ENCODE results near the gene PTPRZ1.

PTPRZ1 gene

DNA sequence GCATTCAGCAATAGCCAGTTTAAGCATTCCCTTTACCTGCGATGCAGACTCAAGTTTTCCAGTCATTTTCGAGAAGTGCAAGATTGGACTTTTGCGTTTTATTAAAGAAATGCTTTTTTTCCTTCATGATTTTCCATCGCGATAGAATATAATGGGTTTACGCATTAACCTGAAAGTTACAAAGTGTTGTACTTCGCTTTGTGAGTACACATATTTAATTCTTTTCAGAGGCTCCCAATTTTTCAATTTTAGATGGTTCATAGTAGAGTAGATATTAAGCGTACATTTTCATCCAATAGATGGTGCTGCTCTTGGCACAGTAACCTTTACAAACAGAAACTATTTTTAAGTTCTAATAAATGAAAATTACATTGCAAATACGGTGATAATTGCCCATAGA is 1.3 kb downstream of the PTPRZ1 start:
- in situ Hi-C loops (cut with MboI; ENCODE audit: low sequenced_read_pairs, unreplicated experiment): no loop called here
- DNase-seq (ENCODE audit: low spot score): no peak
- TF ChIP-seq, protein P1, sequence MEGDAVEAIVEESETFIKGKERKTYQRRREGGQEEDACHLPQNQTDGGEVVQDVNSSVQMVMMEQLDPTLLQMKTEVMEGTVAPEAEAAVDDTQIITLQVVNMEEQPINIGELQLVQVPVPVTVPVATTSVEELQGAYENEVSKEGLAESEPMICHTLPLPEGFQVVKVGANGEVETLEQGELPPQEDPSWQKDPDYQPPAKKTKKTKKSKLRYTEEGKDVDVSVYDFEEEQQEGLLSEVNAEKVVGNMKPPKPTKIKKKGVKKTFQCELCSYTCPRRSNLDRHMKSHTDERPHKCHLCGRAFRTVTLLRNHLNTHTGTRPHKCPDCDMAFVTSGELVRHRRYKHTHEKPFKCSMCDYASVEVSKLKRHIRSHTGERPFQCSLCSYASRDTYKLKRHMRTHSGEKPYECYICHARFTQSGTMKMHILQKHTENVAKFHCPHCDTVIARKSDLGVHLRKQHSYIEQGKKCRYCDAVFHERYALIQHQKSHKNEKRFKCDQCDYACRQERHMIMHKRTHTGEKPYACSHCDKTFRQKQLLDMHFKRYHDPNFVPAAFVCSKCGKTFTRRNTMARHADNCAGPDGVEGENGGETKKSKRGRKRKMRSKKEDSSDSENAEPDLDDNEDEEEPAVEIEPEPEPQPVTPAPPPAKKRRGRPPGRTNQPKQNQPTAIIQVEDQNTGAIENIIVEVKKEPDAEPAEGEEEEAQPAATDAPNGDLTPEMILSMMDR (IDR thresholded peaks at IDR 0.05; ENCODE audit: borderline replicate concordance, control extremely low read depth, extremely low read depth, insufficient read depth, missing control alignments): no peak

DNA sequence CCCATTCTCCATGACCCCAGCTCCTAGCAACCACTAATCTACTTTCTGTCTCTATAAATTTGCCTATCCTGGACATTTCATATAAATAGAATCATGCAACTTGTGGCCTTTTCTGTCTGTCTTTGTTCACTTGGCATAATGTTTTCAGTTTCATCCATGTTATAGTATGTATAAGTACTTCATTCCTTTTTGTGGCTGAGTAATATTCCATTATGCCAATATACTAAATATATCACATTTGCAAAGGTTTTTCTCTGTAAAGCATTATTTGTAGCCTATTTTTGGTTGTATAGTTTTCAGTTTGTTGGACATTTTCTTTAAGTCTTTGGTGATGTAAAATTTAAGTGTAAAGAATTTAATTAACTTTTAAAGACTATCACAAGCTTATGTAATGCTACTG is 2.2 kb downstream of the PTPRZ1 start:
- in situ Hi-C loops (cut with MboI; ENCODE audit: low sequenced_read_pairs, unreplicated experiment): no loop called here
- TF ChIP-seq, protein P1 (IDR thresholded peaks at IDR 0.05; ENCODE audit: borderline replicate concordance, control extremely low read depth, extremely low read depth, insufficient read depth, missing control alignments): no peak
- DNase-seq (ENCODE audit: low spot score): no peak

DNA sequence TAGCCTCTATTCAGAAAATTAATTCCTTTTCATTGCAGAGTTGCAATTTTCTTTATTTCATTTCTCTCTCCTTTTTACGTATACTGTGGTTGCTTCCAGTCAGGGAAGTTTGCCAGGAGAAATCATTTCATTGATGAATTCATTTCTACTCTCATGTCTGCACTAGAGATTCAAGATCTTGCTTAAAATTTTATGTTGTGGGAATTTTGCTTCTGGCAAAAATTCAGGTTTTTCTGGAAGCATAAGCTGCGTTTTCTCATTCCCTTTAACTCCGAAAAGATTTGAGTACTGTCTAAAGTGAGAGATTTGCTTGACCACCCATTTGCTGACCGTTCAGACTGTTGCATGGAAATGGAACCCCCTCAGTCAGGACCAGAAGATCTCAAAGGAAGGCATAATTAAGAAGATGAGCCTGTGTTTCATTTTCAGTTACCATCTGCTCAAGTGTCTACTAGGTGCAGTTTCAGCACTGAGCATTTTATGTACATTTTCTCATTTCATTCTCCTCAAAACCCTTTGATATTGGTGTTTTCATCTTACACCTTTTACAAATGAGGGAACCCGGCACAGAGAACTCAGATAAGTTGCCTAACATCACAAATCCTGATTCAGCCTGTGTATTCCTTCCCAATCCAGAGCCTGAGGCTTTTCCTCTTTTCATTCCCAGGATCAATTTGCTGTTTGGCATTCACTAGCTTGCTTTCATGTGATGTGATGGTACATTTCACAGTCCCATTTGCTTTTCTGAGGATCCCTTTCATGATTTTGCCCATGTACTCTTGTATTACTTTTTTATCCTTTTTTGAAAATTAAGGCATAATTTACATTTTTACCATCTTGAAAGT is 3.9 kb downstream of the PTPRZ1 start:
- no peak for DNase-seq (ENCODE audit: low spot score)
- in situ Hi-C loops (cut with MboI; ENCODE audit: low sequenced_read_pairs, unreplicated experiment): no loop called here
- TF ChIP-seq, protein P1 (IDR thresholded peaks at IDR 0.05; ENCODE audit: borderline replicate concordance, control extremely low read depth, extremely low read depth, insufficient read depth, missing control alignments): no peak

DNA sequence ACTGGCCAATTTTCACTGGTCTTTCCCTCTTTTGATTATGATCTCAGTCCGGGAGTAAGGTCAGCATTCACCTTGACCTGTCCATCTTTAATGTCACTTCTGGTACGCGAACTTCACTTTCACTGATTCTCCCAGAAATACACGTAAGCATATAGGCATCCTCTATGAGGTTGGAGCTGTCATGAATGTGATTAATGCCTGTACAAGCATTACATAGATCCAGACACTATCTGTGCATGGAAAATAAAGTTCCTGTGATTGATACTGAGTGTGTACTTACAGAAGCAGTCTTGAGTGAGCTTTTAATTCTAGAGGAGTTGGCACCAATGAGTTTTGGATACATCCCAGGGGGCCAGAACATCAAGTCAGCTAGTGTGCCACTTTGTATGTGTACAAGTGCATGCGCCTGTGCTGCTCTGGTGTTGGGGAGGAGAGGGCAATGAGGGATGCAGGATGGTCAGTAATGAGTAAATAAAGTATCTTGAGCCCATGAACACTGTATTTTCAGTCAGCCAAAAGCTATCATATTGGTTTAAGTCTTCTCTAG is 6.0 kb downstream of the PTPRZ1 start:
- in situ Hi-C loops (cut with MboI; ENCODE audit: low sequenced_read_pairs, unreplicated experiment): no loop called here
- DNase-seq (ENCODE audit: low spot score): no peak
- TF ChIP-seq, protein P1 (IDR thresholded peaks at IDR 0.05; ENCODE audit: borderline replicate concordance, control extremely low read depth, extremely low read depth, insufficient read depth, missing control alignments): no peak

DNA sequence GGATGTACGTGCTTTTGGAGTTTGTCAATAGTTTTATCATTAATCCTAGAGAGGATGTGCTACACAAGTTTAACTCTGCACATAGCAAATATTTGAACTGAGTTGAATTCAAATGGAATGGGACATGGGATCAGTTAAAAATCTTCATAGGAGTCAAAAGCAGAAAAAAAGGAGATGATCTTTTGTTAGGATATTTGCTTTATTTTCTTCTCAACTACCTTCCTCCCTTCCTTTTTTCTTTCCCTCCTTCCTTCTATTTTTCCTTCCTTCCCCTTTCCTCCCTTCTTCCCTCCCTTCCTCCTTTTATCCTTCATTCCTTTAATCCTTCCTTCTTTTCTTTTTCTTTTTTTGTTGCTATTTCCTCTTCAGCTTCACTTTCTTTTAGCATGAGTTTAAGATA is 6.6 kb downstream of the PTPRZ1 start:
- in situ Hi-C loops (cut with MboI; ENCODE audit: low sequenced_read_pairs, unreplicated experiment): no loop called here
- TF ChIP-seq, protein P1 (IDR thresholded peaks at IDR 0.05; ENCODE audit: borderline replicate concordance, control extremely low read depth, extremely low read depth, insufficient read depth, missing control alignments): no peak
- no peak for DNase-seq (ENCODE audit: low spot score)

DNA sequence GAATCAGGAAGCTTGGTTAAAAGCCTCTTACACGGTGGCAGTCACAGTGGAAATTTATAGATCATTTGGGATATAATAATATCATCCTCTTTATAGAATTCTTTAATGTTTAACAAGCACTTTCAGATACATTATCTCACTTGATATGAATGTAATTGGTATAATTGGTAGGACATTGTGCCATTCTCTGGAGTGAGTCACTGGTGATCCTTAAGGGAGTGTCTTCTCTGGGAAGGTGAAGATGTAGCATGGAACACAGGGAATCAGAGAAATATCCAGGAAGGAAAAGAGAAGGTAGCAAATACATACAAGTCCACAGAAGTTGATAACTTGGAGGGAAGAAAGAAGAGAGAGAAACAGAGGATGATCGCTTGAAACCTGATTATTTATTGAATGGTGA is 9.8 kb downstream of the PTPRZ1 start:
- in situ Hi-C loops (cut with MboI; ENCODE audit: low sequenced_read_pairs, unreplicated experiment): no loop called here
- DNase-seq (ENCODE audit: low spot score): no peak
- TF ChIP-seq, protein P1 (IDR thresholded peaks at IDR 0.05; ENCODE audit: borderline replicate concordance, control extremely low read depth, extremely low read depth, insufficient read depth, missing control alignments): no peak

Data from GM13976 (cell line).